HK-2 (cell line): ENCODE data around the gene MRPS27.

ENCODE experiments used
- DNase-seq: peaks from one replicate; pipeline ENCODE4 v3.0.0-alpha.2; 2018; ENCODE audit not compliant: unreplicated experiment

MRPS27 gene

GRCh38 chr5:72256536-72256935, 63.5 kb downstream of the MRPS27 start:
- no peak for DNase-seq

- DNase-seq: no peak
Observed at GRCh38 chr5:72255670-72256069, 64.4 kb downstream of the MRPS27 start.

- DNase-seq: no peak
Observed at GRCh38 chr5:72255237-72255636, 64.8 kb downstream of the MRPS27 start.

DNA sequence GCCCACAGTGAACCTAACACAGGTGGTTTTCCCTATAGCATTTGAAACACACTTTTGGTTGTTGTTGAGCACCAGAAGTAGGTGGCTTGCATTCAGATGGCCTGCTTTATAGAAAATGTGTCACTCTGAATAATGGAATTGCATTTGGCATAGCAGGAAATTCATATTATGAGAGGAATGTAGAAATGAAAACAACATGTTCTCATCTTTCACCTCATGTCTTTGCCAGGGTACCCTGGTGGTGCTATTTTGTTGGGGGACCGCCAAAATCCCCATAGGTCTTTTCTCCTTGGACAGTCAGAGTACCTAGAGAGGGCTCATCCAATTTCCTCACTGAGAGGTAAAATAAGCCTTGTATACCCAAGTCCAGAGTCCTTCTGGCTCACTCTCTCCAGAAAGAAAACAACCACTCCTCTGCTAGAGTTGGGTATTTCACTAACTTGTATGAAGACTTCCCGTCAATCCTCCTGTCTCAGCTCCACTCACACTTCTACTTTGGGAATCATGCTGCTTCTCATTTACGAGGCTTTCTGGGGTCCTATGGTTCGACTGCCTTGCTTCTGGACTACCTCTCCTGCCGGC, 67.4 kb downstream of the MRPS27 start:
- DNase-seq: no peak

DNA sequence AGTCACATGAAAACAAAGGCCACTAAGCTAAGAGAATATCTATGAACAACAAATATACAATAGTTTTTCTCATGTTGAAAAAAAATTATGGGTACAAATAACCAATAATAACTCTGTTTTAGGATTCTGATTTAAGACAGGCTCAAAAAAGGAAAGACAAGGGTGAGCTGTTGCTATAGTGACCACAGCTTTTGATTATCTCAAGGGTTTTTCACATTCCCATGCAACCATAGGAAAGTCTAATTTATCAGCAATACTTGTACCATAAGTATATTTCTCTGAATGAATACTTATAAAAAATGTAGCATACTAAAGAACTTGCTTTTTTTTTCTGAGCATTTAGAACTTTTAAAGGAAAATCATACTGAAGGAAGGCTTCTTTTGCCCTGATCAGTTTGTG, 68.0 kb downstream of the MRPS27 start:
- no peak for DNase-seq

- no peak for DNase-seq
Observed at GRCh38 chr5:72251386-72251785, 68.7 kb downstream of the MRPS27 start.

DNA sequence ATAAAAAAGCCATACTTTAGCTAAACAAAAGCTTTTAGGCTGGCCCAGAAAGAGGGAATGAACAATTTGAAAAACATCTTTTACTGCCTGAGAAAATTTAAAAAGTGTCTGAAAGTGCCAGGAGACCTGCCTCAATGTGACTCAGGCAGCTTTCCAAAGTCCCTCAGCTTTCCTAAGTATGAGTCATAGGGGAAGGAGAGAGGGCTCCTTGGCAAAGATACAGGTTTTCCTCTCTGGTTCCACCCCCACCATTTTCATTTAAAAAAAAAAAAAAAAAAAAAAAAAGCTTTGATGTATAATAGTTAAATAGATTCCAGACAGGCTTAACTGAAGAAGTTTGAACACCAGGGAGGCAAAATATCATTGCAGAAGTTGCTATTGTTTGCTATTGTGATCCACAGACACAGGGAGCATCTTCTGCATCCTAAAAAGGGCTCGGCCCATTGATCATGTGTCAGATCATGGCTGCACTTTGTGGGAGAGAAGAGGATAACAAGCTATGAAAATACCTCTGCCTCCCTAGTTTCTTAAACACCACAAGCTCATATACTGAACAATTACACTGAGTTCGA, 71.5 kb downstream of the MRPS27 start:
- DNase-seq: peak; percentile 2

DNA sequence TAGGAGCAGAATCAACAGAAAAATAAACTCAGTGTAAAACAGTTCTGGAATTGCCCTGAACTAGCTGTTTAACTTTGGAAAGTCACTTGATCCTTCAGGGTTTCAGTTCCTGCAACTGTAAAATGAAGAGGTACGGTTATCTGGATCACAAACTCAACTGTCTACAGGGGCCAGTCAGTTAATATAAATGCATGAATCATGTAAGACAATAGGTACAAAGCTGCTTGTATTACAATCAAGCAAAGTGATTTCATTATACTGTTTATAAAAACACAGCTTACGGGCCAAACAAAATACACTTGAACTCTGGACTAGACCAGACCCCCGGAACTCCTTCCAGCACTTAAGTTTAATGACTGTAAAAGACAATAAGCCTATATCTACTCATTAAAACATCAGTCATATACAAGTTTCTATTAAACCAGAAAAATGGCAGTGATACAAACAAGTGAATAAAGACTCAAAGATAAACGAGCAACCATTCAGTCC, 73.0 kb downstream of the MRPS27 start:
- DNase-seq: no peak

GRCh38 chr5:72245951-72246532, 74.0 kb downstream of the MRPS27 start:
- no peak for DNase-seq

GRCh38 chr5:72245546-72245945, 74.5 kb downstream of the MRPS27 start:
- no peak for DNase-seq

DNA sequence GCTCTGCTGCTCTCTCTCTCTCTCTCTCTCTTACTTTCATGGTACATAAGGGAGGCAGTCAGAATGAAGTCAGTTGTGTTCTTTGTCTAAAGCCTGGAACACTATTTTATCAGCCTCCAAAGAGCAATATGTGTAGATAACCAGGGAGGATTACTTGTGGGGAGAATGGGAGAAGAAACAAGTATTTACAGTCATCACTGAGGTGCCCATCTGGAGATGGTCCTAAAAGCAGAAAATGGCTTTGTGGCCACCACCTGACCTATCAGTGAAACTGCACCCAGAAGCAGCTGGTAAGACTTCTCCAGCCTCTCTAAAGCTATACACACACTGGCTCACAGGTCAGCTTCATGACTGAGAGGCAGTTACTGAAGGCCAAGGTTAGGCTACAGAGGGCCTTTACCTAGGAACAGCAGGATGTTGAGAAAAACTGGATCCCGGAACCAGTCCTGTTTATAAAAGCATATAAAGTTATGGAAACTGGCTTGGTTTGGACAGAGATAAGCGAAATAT, 75.1 kb downstream of the MRPS27 start:
- DNase-seq: peak; percentile 1

- DNase-seq: no peak
Observed at GRCh38 chr5:72243706-72244105, 76.3 kb downstream of the MRPS27 start.

DNA sequence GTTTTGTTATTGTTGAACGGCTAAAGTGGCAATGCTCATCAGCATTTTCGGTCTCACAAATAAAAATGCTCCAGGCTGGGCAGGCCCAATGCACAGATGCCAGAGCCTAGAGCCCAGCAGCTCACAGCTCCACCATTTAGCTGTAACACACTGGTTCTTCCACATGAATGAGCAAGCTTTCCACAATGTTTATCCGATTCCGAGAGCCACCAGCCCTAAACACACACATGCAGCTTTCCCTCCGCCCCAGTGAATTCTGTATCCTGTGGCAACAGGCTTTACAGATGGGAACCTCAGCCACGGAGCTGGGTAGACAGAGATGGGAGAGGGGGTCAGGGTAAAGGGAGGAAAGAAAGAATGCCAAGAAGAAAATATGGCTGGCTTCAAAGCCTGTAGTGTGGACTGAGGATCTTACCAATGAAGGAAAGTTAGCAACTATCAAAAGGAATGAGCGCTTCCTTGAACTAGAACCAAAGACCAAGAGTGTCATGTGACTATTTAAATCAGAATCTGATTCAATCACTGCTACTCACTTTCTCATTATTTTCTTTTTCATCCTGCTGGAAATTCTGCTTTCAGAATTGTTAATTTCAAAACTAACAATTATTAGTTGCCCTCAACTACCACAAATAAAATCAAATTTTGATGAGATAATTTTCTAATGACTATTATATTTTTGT, 77.1 kb downstream of the MRPS27 start:
- DNase-seq: no peak

- no peak for DNase-seq
Observed at GRCh38 chr5:72241346-72242003, 78.6 kb downstream of the MRPS27 start.

DNA sequence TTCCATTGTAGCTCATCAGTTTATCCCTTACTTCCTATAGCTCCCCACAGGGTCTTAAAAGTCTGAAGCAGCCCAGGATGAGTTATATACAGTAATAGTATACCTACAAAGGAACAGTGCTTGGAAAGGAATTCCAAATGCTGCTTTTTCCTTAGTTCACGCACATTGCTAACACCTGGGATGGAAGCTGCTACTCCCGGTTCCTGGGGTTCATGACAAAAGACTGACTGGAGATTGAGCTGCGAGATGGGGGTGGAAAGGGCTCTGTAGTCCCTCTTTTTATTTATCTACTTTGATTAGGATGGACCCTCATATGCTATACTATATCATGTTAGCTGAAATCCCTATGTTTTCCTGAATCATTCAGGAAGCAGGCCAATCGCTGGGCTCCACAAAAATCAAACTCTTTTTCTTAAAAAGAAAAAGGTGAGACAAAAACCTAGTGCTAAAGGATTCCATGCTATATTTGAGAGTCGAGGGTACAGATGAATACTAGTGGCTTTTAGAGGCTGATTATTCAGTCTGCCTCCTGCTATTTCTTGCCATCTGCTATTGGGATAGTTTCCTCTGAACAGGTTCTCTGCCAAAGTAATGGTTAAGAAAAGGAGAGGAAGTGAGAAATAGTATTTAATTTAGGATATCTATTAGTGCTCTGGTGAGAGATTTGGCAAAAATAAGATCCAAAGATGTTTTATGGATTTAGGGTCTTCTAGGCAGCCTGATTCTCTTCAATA, 81.2 kb downstream of the MRPS27 start:
- DNase-seq: no peak

GRCh38 chr5:72237879-72238278, 82.2 kb downstream of the MRPS27 start:
- no peak for DNase-seq

DNA sequence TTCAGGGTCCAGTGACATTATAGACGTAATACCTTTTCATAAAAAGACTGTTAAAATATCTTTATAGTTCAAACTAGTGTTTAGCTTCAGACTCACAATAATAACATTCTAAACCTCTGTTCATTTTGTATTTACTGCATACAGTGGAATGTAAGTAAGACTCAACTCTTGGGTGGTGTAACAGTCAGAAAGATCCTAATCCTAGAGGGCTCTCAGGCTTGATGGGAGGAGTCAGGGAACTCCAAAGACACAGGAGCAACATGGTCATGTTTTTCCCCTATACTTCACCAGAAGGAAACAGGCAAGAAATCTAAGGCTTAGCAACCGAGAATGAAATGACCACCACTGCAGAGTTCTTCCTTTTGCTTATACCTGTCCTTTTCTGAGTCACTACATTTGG, 82.6 kb downstream of the MRPS27 start:
- DNase-seq: no peak

- DNase-seq: no peak
Observed at GRCh38 chr5:72235725-72236124, 84.3 kb downstream of the MRPS27 start.

DNA sequence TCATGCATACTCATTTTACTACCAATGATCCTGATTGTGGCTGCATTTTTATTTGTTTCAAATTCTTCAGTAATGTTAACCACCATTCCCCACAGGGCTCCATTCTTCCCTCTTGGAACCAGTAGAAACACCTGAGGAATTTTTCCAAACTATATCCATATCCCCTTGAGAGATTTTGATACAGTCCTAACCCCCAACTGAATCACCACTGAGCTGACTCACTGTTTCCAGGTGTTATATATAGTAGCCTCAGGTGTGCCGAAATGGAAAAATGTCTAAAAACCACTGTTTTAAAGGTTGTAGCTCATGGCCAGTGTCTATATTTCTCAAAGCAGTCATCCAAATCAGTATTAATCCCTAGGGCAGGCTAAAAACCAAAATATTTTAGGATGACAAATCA, 85.2 kb downstream of the MRPS27 start:
- no peak for DNase-seq

- DNase-seq: no peak
Observed at GRCh38 chr5:72234265-72234700, 85.8 kb downstream of the MRPS27 start.

DNA sequence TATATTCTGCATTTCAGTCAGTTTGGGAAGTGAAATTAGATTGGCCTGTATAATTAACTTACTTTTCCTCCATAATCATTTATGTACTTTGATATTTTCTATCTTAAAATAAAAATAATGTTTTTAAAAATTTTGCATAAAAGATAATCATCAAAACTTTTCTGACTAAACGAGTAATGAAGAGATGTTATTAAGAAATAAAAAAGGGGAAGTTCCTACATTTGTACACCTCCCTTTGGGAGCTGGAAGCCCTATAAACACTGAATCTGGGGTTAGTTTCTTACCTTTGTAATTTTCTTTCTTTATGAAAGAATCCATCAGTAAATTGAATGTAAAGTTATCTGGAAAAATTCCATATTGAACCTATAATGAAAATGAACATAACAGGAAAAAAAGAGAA, 86.2 kb downstream of the MRPS27 start:
- DNase-seq: no peak

GRCh38 chr5:72232838-72233237, 87.2 kb downstream of the MRPS27 start:
- DNase-seq: no peak
